Activated CD8-positive, alpha-beta memory T cell treated with anti-CD3 and anti-CD28 coated beads, Interleukin-2, amount 50 U/mL, for 24 hours (primary cell): Measurements from ENCODE around the gene SOST.

Source experiments
- DNase-seq: peaks from one replicate; pipeline ENCODE4 v3.0.0-alpha.2; 2020; ENCODE audit errors: extremely low read depth

The SOST gene

DNA sequence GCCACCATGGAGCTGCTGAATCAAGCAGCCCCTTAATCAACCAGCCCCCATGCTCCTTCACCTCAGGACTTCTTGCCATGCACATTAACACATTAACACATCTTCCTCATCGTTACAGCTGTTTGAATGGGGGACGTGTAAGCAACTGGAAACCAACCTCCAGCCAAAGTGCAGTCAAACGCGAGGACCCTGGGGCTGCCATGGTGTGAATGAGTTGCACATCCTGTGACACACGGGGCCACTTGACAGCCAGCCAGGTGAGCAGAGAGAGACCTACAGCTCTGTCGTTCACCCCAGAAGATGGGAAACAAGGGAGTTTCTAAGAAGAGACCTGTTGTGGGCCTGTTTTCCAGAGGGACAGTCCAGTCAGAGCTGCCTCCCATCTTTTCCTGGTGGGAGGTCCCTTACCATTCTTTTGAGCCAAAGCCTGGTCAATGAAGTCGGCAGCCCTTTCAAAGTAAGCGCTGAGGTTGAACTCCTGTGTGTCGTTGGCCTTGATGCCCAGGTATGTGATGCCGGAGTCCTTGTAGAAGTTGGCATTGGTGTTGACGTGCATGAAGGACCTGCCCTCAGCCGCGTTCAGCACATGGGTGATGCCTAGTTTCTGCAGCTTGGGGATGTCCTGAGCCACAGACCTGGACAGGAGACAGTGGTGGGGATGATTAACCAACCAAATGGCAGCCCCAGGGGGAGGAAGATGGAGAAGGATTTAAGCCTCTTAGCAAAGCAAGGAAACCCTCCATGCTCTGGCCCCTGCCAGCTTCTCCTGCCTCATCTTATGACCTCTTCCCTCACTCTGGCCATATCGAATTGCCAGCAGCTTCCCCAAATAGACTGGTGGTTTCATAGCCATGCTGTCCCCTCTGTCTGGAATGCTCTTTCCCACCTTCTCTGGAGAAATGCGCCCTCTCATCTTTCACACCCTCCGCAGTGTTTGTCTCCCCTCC, 16.0 kb upstream of the SOST start:
- no peak for DNase-seq

- no peak for DNase-seq
These were observed 14.5 kb upstream of the SOST start for GRCh38 chr17:43772877-43773648.

GRCh38 chr17:43771463-43771862, 12.9 kb upstream of the SOST start:
- DNase-seq, result no peak

DNA sequence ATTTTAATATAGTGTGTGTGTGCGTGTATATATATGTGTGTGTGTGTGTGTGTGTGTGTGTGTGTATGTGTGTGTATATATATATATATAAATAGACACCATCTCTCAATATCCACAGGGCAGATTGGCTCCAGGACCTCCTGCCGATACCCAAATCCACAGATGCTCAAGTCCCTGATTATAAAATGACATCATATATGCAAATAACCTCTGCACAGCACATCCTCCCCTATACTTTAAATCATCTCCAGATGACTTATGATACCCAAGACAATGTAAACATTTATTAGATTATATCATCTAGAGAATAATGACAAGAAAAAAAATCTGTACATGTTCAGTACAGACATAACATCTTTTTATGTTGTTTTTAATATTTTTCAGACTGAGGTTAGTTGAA, 12.4 kb upstream of the SOST start:
- no peak for DNase-seq

GRCh38 chr17:43769859-43770258, 11.3 kb upstream of the SOST start:
- no peak for DNase-seq

GRCh38 chr17:43769426-43769825, 10.8 kb upstream of the SOST start:
- DNase-seq, result no peak

DNA sequence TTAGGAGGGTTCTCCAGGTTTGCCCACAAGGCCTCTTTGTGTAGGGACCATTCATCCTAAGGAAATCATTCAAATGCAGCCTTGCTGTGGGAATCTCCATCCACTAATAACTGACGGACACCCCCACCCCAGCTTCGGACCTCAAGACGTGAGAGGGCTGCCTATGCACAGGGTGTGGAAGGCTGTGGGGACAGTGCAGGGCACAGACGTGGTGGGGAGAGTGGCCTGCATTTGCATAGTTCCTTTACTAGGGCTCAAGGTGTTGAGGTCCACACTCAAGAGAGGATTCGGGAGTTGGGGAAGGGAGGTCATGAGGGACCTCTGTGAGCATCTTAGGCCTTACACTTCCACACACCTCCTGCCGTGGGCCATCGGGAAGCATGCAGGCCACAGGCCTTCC, 10.4 kb upstream of the SOST start:
- DNase-seq, result no peak

- no peak for DNase-seq
These were observed 9.8 kb upstream of the SOST start for GRCh38 chr17:43768382-43768781.

DNA sequence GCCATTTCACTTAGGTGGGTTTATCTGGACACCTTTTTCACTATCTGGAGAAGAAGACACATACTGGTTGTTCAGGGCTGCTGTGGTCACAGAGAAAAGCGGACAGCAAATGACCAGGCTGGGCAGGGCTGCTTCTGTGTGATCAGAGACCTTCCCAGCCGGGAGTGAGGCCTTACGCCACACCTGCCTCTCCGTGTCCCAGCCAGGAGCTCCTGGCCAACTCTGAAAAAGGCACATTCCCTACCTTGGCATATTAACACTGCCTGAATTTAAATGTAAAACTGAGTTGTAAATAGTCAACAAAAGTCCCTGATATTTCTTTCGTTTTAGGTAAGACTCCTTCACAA, 9.1 kb upstream of the SOST start:
- no peak for DNase-seq

- no peak for DNase-seq
These were observed 8.6 kb upstream of the SOST start for GRCh38 chr17:43767053-43767712.

- no peak for DNase-seq
These were observed 7.9 kb upstream of the SOST start for GRCh38 chr17:43766413-43767052.

DNA sequence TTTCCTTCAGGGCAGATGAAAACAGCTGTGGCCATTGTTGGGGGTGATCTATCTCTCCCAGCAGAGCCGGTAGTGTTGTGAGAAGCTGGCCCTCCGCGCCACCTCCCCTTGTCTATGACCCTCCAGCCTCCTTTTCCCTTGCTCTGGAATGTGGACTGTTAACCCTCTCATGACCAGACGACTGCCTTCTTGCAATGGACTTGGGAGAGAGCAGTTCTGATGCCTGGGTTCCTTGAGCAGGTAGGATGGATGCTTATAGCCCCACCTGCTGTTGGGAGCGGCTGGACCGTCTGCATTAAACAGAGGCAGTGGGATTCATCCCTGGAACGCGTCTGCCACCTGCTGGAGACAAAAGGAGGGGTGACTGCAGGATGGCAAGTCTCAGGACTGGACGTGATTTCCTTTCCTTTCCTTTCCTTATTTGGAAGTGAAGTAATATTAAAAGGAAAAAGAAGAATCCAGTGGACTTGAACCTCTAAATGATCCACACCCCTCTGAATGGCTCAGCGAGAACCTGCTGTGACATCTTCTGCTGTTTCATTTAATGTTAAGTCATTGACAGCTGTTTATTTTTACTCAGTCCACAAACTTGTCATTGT, 1.8 kb upstream of the SOST start:
- peak; percentile 83 for DNase-seq

DNA sequence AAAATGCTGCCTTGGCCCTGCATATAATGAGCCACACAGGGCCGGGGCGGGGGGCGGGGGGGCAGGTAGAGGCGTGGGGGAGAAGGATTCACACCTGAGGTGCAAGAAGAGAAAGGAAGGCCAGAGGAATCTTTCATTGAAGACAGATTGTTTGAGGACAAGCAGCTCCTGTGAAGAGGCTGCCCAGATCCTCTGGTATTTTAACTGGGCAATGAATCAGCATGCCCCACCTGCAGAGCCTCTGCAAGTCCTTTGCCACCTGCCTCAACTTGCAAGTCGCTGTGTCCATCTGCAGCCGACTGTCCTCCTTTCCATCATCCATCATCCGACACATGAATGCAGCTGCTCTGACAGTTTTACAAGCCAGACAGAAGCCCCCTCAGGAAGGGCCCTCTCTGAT, 1.2 kb upstream of the SOST start:
- no peak for DNase-seq

- no peak for DNase-seq
These were observed 505 bp downstream of the SOST start for GRCh38 chr17:43758086-43758485.

DNA sequence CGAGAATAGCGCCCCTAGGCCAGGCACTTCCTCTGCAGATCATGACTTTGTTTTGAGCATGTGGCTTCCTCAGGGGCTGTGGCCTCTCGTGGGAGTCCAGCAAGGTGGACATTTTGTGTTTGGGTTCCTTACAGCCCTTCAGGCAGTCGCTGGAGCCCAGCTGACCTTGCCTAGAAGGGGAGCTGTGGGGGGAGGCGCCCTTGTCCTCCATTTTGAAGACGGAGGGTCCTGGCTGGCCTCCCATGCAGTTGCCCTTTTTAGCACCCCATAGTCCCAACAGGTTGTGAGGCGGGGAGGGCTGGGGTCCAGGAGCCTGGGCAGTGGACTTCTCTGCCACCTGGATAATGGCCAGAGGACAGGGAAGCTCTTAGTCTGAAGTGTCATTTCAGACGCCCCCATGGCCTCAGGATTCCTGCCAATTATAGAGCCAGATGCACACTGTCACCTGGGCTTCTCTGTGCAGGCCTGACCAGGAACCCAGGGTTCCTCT, 1.4 kb downstream of the SOST start:
- DNase-seq, result no peak

DNA sequence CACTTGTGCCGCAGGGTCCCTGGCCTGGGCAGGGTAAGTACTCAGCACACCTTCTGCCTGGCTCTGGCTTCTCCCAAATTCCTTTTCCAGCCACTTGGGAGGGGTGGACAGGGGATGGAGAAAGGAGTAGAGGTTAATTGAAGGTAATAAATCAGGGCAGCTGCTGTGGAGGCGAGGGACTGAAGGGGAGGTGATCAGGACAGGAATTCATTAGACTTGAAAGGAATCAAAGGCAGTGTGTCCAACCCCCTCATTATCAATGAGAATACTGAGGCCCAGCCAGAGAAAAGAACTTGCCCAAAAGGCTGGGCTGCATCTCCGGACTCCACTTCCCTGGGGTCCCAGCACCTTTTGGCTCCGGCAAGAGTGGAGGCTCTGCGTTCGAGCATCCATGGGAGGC, 2.4 kb downstream of the SOST start:
- no peak for DNase-seq

DNA sequence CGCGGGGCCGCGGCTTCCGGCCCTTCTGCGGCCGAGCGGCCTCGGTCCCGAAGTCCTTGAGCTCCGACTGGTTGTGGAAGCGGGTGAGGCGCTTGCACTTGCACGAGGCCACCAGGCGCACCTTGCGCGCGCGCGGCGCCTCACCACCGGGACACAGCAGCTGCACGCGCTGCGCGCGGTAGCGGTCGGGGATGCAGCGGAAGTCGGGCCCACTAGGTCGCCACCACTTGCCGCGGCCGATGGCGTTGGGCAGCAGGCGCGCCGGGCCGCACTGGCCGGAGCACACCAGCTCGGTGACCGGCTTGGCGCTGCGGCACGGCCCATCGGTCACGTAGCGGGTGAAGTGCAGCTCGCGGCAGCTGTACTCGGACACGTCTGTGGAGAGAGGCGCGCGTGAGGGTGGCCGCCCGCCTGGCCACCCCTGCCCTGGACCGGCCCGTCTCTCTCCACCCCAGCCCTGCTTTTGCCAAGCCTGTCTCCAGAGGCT, 3.2 kb downstream of the SOST start:
- no peak for DNase-seq

DNA sequence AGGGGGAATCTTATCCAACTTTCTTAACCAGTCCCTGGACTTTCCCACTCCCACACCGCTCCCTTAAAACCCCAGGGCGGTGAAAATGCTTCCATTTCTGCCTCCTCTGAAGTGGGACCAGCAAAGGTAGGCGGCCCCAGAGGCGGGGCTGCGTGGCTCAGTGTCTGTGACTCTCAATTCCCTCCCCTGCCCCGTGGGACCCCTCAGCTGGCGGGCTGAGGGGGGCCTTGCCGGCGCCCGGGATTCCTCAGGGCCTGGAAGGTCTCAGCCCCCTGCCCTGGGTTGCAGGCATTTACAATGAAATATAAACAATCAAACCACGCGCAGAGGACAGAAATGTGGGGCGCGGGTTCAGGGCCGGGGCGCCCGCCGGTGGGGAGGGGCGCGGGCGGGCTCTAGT, 3.6 kb downstream of the SOST start:
- DNase-seq, result no peak

- no peak for DNase-seq
These were observed 5.0 kb downstream of the SOST start for GRCh38 chr17:43753493-43754129.

- DNase-seq, result no peak
These were observed 8.4 kb downstream of the SOST start for GRCh38 chr17:43750153-43750552.

DNA sequence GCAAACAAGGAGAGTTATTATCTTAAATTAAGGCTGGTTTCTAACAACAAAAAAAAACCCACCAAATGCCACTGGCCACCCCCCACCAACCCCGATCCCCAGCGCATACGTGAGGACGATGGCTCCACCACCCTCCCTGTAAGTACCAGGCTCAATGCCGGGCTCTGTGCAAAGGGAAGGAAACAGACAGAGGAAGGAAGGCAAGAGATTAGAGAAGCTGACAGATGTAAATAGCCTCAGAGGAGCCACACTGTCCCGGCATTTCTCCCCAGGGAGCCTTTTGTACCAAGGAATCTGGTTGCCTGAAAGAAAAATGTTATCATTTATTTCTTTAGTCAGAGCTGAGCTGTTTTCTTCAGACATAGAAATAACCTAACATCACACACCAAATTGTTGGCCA, 13.1 kb downstream of the SOST start:
- no peak for DNase-seq
